Pulmonary artery endothelial cell (primary cell): ENCODE measurements around the gene PSMD9. TPM values are rescaled to one million over a fixed set of nuclear protein-coding genes. Genes with fewer than 3 reads are reported as not detected.
"Not testable (repeated sequence)": the region's sequence is repeated elsewhere in the genome, so short reads cannot be mapped to it uniquely, and the experiment has no call there.

Experiments
- DNase-seq: peaks from one replicate; pipeline ENCODE4 v3.0.0-alpha.2; 2011; ENCODE audit warnings: low read depth, low spot score
- total RNA-seq: library from RNA; depleted of rRNA; stranded (reverse); fragments of >200 nt; gene quantifications from 2 replicates; pipeline ENCODE4 v1.2.3, GENCODE V29; 2014

Gene PSMD9
- total RNA-seq, 1 donor from 2014 or later, result 125 TPM

DNA sequence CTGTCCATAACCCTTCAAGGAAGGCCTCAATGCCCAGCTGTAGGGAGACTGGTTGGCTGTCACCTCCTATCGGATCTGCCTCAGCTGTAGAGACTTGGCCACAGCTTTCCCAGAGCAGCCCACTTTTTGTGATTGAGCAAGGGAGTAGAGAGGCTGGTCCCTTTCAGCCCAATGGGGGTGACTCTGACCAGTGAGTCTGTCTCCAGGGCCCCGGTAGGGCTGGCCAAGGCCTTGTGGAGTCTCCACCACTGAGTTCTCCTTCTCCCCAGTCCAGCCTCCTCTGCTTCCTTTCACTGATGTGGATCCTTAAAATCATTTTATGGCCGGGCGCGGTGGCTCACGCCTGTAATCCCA lies 15.4 kb upstream of the PSMD9 start:
- DNase-seq, result no peak

GRCh38 chr12:121874071-121874470 lies 14.5 kb upstream of the PSMD9 start:
- no peak for DNase-seq

DNA sequence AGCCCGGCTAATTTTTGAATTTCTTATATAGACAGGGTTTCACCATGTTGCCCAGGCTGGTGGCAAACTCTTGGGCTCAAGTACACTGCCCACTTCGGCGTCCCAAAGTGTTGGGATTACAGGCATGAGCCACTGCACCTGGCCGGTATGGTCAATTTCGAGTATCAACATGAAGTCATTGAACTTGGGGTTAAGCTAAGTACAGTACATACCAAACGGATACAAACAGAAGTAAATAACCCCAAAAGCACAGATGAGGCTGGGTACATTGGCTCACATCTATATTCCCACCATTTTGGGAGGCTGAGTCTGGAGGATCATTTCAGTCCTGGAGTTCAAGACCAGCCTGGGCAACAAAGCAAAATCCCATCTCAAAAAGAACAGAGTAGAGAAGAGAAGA lies 13.0 kb upstream of the PSMD9 start:
- no peak for DNase-seq

- DNase-seq, result not testable (repeated sequence)
Observed at GRCh38 chr12:121876080-121876447, 12.5 kb upstream of the PSMD9 start.

- no peak for DNase-seq
Observed at GRCh38 chr12:121883315-121883660, 5.3 kb upstream of the PSMD9 start.

- not testable (repeated sequence) for DNase-seq
Observed at GRCh38 chr12:121885129-121885528, 3.5 kb upstream of the PSMD9 start.

DNA sequence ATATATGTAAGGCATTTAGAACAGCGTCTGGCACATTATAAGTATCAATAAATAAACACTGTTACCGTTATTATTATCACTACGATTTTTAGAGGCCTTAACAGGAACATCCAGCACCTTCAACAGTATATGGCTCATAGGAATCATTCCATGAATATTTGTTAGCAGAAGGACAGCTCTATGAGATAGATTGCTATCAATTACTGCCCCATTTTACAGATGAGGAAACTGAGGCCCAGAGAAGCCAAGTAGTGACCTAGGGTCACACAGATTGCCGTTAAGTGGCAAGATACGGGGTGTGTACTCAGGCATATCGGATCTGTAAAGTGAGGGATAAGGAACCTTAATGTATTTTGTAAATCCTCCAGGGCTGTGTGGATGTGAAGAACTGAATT lies 510 bp upstream of the PSMD9 start:
- no peak for DNase-seq

DNA sequence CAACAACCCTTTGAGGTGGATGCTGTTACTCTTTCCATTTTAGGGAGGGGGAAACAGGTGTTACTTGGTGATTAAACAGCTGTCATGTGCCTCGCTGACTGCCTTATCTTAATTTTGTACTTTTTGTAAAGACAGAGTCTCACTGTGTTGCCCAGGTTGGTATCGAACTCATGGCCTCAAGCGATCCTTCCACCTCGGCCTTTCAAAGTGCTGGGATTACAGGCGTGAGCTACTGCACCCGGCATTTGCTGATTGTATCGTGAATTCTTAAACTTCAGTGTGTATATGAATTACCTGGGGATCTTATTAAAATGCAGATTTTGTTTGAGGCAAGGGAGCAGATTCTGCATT lies 659 bp downstream of the PSMD9 start:
- no peak for DNase-seq

DNA sequence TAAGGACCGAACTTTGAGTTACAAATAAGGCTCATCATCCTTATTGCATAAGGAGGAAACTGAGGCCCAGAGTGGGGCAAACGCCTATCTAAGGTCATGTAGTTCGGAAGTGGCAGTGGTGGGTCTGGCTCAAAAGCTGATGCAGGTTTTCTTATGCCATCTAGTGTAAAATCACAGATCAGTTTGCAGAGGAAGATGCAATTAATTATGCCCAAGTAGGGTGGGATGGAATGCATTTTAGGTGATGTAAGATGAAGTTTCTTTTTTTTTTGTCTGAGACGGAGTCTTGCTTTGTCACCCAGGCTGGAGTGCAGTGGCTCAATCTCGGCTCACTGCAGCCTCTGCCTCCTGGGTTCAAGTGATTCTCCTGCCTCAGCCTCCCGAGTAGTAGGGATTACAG lies 1.1 kb downstream of the PSMD9 start:
- DNase-seq, result not testable (repeated sequence)

DNA sequence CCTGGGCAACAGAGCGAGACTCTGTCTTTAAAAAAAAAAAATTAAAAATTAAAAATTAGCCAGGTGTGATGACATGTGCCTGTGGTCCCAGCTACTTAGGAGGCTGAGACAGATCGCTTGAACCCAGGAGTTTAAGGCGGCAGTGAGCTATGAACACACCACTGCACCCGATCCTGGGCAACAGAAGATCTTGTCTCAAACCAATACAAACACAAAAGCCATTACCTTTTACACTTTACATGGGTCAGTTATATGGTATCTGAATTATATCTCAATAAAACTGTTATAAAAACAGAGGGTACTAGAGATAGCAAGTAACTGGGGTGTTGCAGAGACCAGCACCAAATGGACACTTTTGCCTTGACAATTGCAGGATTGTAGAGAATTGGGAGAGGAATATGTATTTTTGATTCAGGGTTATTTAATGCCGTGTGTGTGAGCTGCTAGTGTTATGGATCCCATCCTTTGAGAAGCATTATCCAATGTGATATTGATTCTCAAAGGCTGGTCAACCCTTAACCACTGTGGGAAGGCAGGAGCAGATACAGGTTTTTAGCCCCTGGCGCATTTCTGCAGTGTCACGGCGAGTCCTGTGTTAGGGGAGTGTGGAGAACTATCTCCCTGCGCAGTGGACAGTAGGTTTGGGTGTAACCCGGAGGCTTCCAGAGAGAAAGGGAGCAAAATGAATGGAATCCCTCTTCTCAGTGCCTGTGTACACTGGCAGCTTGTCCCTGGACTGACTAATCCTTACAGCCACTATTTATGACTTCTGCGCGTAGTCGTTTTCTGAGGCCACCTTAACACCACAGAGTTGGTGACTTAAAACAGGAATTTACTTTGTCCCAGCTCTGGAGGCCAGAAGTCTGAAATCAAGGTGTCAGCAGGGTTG lies 4.3 kb downstream of the PSMD9 start:
- DNase-seq, result no peak

DNA sequence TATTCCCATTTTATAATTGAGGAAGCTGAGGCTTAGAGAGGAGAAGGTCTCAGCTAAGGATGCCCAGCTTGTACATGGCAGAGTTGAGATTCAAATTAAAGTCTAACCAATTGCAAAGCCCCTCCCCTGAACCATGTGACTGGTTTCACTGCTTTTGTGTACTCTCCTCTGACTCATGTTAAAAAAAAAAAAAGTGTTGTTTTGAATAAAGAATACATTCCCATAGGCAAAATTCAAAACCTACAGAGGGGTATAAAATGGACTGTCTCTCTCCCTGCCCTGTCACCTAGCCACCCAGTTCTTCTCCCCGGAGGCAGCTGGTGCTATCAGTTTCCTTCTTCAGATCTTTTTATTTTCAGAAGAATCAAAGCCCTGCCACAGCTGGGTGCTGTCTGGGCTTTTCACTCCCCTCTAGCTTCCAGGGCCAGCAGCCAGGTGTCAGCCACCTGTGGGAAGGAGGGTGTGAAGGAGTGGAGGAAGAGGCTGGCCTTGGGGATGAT lies 5.4 kb downstream of the PSMD9 start:
- peak; percentile 17 for DNase-seq

DNA sequence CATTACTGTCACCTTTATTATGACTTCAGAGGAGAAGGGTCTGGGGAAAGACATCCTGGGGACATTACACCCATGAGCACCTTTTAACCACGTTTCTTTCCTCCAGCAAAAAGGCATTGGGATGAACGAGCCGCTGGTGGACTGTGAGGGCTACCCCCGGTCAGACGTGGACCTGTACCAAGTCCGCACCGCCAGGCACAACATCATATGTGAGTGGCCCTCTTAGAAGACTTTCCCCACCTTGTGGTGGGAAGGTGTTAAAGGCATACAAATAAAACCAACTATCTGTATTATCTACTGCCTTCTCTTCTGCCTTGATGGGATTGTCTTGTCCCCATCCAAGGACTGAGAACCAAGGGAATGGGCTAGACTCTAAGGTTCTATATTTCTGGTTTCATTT lies 6.0 kb downstream of the PSMD9 start:
- DNase-seq, result no peak

- no peak for DNase-seq
Observed at GRCh38 chr12:121898287-121898686, 9.7 kb downstream of the PSMD9 start.

DNA sequence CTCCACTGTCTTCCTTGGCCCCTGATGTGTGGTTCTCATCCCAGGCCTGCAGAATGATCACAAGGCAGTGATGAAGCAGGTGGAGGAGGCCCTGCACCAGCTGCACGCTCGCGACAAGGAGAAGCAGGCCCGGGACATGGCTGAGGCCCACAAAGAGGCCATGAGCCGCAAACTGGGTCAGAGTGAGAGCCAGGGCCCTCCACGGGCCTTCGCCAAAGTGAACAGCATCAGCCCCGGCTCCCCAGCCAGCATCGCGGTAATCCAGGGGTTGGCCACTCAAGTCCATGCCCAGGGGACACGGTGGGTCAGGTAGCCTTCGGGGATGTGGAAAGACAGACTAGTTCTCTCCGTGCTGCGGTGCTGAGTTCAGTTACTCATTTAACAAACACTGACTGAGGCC lies 11.0 kb downstream of the PSMD9 start:
- no peak for DNase-seq

DNA sequence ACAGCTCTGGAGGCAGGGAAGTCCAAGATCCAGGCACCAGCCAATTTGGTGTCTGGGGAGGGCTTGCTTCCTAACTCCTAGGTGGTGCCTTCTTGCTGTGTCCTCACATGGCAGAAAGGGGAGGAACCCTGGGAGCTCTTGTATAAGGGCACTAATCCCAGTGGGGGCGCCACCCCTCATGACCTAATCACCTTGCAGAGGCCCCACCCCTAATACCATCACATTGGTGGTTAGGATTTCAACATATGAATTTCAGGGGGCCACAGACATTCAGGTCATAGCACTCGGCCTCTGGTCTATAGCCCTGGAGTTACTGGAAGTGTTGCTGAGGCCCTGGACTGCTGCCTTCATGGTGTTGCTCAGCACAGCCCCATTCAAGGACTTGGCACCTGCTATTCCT lies 14.6 kb downstream of the PSMD9 start:
- no peak for DNase-seq

DNA sequence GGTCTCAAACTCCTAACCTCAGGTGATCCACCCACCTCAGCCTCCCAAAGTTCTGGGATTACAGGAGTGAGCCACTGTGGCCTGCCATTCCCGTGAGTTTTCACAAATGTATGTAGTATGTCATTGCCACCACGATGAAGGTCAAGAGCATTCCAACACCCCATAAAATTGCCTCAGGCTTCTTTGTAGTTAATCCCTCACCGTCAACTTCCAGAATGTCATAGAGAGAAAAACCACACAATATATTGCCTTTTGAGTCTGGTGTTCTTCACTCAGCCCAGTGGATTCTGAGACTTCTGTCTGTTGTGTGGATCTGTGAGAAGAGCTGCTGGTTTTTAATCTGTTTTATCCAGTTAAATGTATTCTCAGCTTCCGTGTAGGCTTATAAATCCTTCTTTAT lies 17.2 kb downstream of the PSMD9 start:
- no peak for DNase-seq

GRCh38 chr12:121908702-121909101 lies 20.1 kb downstream of the PSMD9 start:
- no peak for DNase-seq

GRCh38 chr12:121911824-121912585 lies 23.4 kb downstream of the PSMD9 start:
- no peak for DNase-seq

- no peak for DNase-seq
Observed at GRCh38 chr12:121915841-121916321, 27.3 kb downstream of the PSMD9 start.

GRCh38 chr12:121916719-121917118 lies 28.1 kb downstream of the PSMD9 start:
- DNase-seq, result no peak

- DNase-seq, result peak; percentile 49
Observed at GRCh38 chr12:121917950-121918678, 29.5 kb downstream of the PSMD9 start, which contains the start of gene CFAP251. CFAP251 (plus strand) TSS chr12:121918592; CDS start chr12:121921306, 2,714 bp downstream.

- DNase-seq, result no peak
Observed at GRCh38 chr12:121918679-121919038, 30.1 kb downstream of the PSMD9 start.
